ENCODE data around the gene NDST1. TPM values are rescaled to one million over a fixed set of nuclear protein-coding genes. Genes with fewer than 3 reads are reported as not detected.

NDST1 gene
- total RNA-seq, 1 donor from 2014 or later, result 101 TPM

GRCh38 chr5:150497989-150498317, 10.0 kb upstream of the NDST1 start:
- Mint-ChIP-seq H3K27me3 (no peaks in the 10 kb centered on the region), H3K4me1 (ENCODE audit: unreplicated experiment) (peaks cover 69% of the 10 kb centered on the region), H3K4me3 (peak overlapping the region; percentile 37), H3K9me3 (no peaks in the 10 kb centered on the region), H3K36me3 (peaks cover 4% of the 10 kb centered on the region), H3K27ac (peak overlapping the region; percentile 72)
- no peak for TF ChIP-seq CTCF (conservative IDR thresholded peaks at IDR 0.05)
- DNase-seq (ENCODE audit: extremely low spot score, unreplicated experiment), result no peak

GRCh38 chr5:150498501-150498900, 9.4 kb upstream of the NDST1 start:
- H3K36me3 Mint-ChIP-seq, result peaks cover 4% of the 10 kb centered on the region

GRCh38 chr5:150498971-150499370, 9.0 kb upstream of the NDST1 start:
- H3K27ac Mint-ChIP-seq, result peak overlapping the region; percentile 88
- H3K36me3 Mint-ChIP-seq, result peaks cover 4% of the 10 kb centered on the region
- peak overlapping the region; percentile 37 for H3K4me3 Mint-ChIP-seq
- H3K9me3 Mint-ChIP-seq, result no peaks in the 10 kb centered on the region
- DNase-seq (ENCODE audit: extremely low spot score, unreplicated experiment), result no peak
- no peaks in the 10 kb centered on the region for H3K27me3 Mint-ChIP-seq
- TF ChIP-seq CTCF (conservative IDR thresholded peaks at IDR 0.05), result no peak
- peaks cover 71% of the 10 kb centered on the region for H3K4me1 Mint-ChIP-seq (ENCODE audit: unreplicated experiment)

More at GRCh38 chr5:150498501-150498900, 9.4 kb upstream of the NDST1 start:
- no peaks in the 10 kb centered on the region for H3K9me3 Mint-ChIP-seq
- H3K4me1 Mint-ChIP-seq (ENCODE audit: unreplicated experiment), result peaks cover 69% of the 10 kb centered on the region
- H3K27me3 Mint-ChIP-seq, result no peaks in the 10 kb centered on the region
- DNase-seq (ENCODE audit: extremely low spot score, unreplicated experiment), result no peak
- H3K27ac Mint-ChIP-seq, result peak overlapping the region; percentile 72
- H3K4me3 Mint-ChIP-seq, result peak overlapping the region; percentile 37
- TF ChIP-seq CTCF (conservative IDR thresholded peaks at IDR 0.05), result no peak

GRCh38 chr5:150499437-150499956, 8.4 kb upstream of the NDST1 start:
- Mint-ChIP-seq H3K4me1 (ENCODE audit: unreplicated experiment) (peaks cover 75% of the 10 kb centered on the region), H3K27ac (peak overlapping the region; percentile 88), H3K9me3 (no peaks in the 10 kb centered on the region), H3K27me3 (no peaks in the 10 kb centered on the region), H3K36me3 (peaks cover 4% of the 10 kb centered on the region), H3K4me3 (peak overlapping the region; percentile 37)
- no peak for DNase-seq (ENCODE audit: extremely low spot score, unreplicated experiment)
- TF ChIP-seq CTCF (conservative IDR thresholded peaks at IDR 0.05), result no peak

- Mint-ChIP-seq H3K4me3 (no peak overlapping the region), H3K4me1 (ENCODE audit: unreplicated experiment) (peaks cover 80% of the 10 kb centered on the region), H3K27ac (peak overlapping the region; percentile 88), H3K9me3 (no peaks in the 10 kb centered on the region), H3K27me3 (no peaks in the 10 kb centered on the region), H3K36me3 (peaks cover 4% of the 10 kb centered on the region)
- DNase-seq (ENCODE audit: extremely low spot score, unreplicated experiment), result no peak
- no peak for TF ChIP-seq CTCF (conservative IDR thresholded peaks at IDR 0.05)
Measured at GRCh38 chr5:150500328-150500841, 7.5 kb upstream of the NDST1 start.

All from type B pancreatic cell (in vitro differentiated cells).